Trophoblast cell (in vitro differentiated cells and primary cell): ENCODE results near the gene NCOA4.

Source experiments
- DNase-seq, 2 donors: peaks; one replicate each; pipeline ENCODE4 v3.0.0-alpha.2; 2016
- H2AFZ ChIP-seq: 2 replicates; pipeline ENCODE4 v1.6.1; 2013; ENCODE audit warnings: low read length, moderate library complexity, mild to moderate bottlenecking; ENCODE audit not compliant: insufficient read depth, poor library complexity
- H2AK5ac ChIP-seq: 2 replicates; pipeline ENCODE4 v1.6.1; 2013; ENCODE audit warnings: mild to moderate bottlenecking, low read length
- H2BK120ac ChIP-seq: 2 replicates; pipeline ENCODE4 v1.6.1; 2013; ENCODE audit warnings: low read length, mild to moderate bottlenecking, moderate library complexity; ENCODE audit not compliant: insufficient read depth, poor library complexity
- H2BK12ac ChIP-seq: 2 replicates; pipeline ENCODE4 v1.6.1; 2013; ENCODE audit warnings: mild to moderate bottlenecking, low read length, moderate library complexity
- H2BK5ac ChIP-seq: 2 replicates; pipeline ENCODE4 v1.6.1; 2013; ENCODE audit warnings: low read length, low read depth, moderate library complexity, mild to moderate bottlenecking; ENCODE audit not compliant: poor library complexity
- H3K14ac ChIP-seq: 2 replicates; pipeline ENCODE4 v1.6.1; 2013; ENCODE audit warnings: mild to moderate bottlenecking, low read length
- H3K18ac ChIP-seq: 2 replicates; pipeline ENCODE4 v1.6.1; 2013; ENCODE audit warnings: mild to moderate bottlenecking, low read length
- H3K23ac ChIP-seq: 2 replicates; pipeline ENCODE4 v1.6.1; 2013; ENCODE audit warnings: low read length
- H3K27ac ChIP-seq: 2 replicates; pipeline ENCODE4 v1.5.1; 2013; ENCODE audit warnings: low read depth, mild to moderate bottlenecking, inconsistent platforms, low read length, moderate library complexity
- H3K27me3 ChIP-seq: 2 replicates; pipeline ENCODE4 v1.6.1; 2013; ENCODE audit warnings: inconsistent platforms, mild to moderate bottlenecking, low read length, moderate library complexity; ENCODE audit not compliant: insufficient read depth
- H3K36me3 ChIP-seq, 2 experiments: 1 replicate in 1 of 2; 2 replicates in 1 of 2; pipeline ENCODE4 v1.6.1; 2013; ENCODE audit warnings: low read length in 2 of 2, mild to moderate bottlenecking in 2 of 2, moderate library complexity in 1 of 2; ENCODE audit not compliant: insufficient read depth in 2 of 2, control insufficient read depth in 1 of 2
- H3K4ac ChIP-seq: 2 replicates; pipeline ENCODE4 v1.6.1; 2013; ENCODE audit warnings: low read depth, mild to moderate bottlenecking, low read length, moderate library complexity
- H3K4me1 ChIP-seq, 2 experiments: 1 replicate in 1 of 2; 2 replicates in 1 of 2; pipeline ENCODE4 v1.6.1; 2013; ENCODE audit warnings: low read length in 2 of 2, mild to moderate bottlenecking in 2 of 2, moderate library complexity in 1 of 2; ENCODE audit not compliant: insufficient read depth in 2 of 2, control insufficient read depth in 1 of 2
- H3K4me2 ChIP-seq: 2 replicates; pipeline ENCODE4 v1.6.1; 2013; ENCODE audit warnings: inconsistent platforms, mild to moderate bottlenecking, low read length, moderate library complexity
- H3K4me3 ChIP-seq: 2 replicates; pipeline ENCODE4 v1.5.1; 2013; ENCODE audit warnings: mild to moderate bottlenecking, low read depth, low read length, inconsistent platforms
- H3K79me1 ChIP-seq: one replicate; pipeline ENCODE4 v1.6.1; 2013; ENCODE audit warnings: low read length
- H3K79me2 ChIP-seq: 2 replicates; pipeline ENCODE4 v1.6.1; 2013; ENCODE audit warnings: low read length, mild to moderate bottlenecking; ENCODE audit not compliant: control insufficient read depth, insufficient read depth, poor library complexity
- H3K9ac ChIP-seq: 2 replicates; pipeline ENCODE4 v1.6.1; 2013; ENCODE audit warnings: mild to moderate bottlenecking, low read length
- H3K9me3 ChIP-seq: 2 replicates; pipeline ENCODE4 v1.6.1; 2013; ENCODE audit warnings: low read depth, mild to moderate bottlenecking, control low read depth, inconsistent platforms, low read length; ENCODE audit not compliant: insufficient read depth
- H4K12ac ChIP-seq: 2 replicates; pipeline ENCODE4 v1.6.1; 2013; ENCODE audit warnings: low read depth, mild to moderate bottlenecking, low read length, moderate library complexity
- H4K8ac ChIP-seq: 2 replicates; pipeline ENCODE4 v1.6.1; 2013; ENCODE audit warnings: low read depth, mild to moderate bottlenecking, low read length, moderate library complexity
- H4K91ac ChIP-seq: one replicate; pipeline ENCODE4 v1.6.1; 2013; ENCODE audit warnings: low read depth, mild to moderate bottlenecking, low read length, moderate library complexity
- WGBS: extraction: QIAGEN DNeasy Blood & Tissue Kit; methylation state at CpG from one replicate; pipeline ENCODE4 v1.1.7; 2013; ENCODE audit warnings: missing lambda C conversion rate; ENCODE audit not compliant: insufficient read length, insufficient coverage; ENCODE audit errors: extremely low coverage; 5-methylcytosine and 5-hydroxymethylcytosine counted together

The NCOA4 gene

DNA sequence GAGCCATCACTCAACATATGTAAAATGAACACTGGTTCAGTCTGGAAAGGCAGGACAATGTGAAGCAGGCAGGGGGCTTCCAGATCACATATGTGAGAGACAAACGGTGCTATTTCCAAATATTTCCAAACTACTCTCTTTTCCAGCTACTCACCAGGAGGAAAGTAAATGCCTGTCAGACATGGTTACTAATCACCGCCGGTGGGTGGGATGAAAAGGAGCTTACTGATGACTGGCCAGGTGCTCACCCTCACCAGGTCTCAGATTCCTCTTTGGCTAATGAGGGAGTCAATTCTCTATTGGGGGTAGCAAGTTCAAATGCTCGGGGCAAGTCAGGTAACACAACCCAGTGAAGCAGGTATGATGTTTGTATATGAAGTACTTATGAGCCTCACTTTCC is 25.3 kb upstream of the NCOA4 start:
- Histone ChIP-seq H3K4ac (no peak overlapping the region), H3K14ac (no peak overlapping the region), H2BK12ac (no peak overlapping the region), H4K91ac (peak overlapping the region; percentile 38), H3K18ac (no peak overlapping the region), H3K27me3 (no peaks in the 10 kb centered on the region), H3K23ac (no peak overlapping the region), H3K9ac (no peak overlapping the region), H3K27ac (no peak overlapping the region), H4K8ac (no peak overlapping the region), H2BK120ac (no peak overlapping the region), H3K4me3 (no peak overlapping the region), H2BK5ac (no peak overlapping the region), H2AFZ (no peak overlapping the region), H4K12ac (no peak overlapping the region), H2AK5ac (no peak overlapping the region), H3K79me2 (peaks cover 1% of the 10 kb centered on the region), H3K79me1 (peaks cover 8% of the 10 kb centered on the region), H3K36me3 (no peaks in the 10 kb centered on the region), H3K9me3 (peaks cover 2% of the 10 kb centered on the region), H3K4me2 (no peak overlapping the region), H3K4me1 (peaks cover 16 to 19% of the 10 kb centered on the region in 2 experiments)
- DNase-seq: no peak
- no CpG with 5 or more reads among the region's 4 CpGs for WGBS

DNA sequence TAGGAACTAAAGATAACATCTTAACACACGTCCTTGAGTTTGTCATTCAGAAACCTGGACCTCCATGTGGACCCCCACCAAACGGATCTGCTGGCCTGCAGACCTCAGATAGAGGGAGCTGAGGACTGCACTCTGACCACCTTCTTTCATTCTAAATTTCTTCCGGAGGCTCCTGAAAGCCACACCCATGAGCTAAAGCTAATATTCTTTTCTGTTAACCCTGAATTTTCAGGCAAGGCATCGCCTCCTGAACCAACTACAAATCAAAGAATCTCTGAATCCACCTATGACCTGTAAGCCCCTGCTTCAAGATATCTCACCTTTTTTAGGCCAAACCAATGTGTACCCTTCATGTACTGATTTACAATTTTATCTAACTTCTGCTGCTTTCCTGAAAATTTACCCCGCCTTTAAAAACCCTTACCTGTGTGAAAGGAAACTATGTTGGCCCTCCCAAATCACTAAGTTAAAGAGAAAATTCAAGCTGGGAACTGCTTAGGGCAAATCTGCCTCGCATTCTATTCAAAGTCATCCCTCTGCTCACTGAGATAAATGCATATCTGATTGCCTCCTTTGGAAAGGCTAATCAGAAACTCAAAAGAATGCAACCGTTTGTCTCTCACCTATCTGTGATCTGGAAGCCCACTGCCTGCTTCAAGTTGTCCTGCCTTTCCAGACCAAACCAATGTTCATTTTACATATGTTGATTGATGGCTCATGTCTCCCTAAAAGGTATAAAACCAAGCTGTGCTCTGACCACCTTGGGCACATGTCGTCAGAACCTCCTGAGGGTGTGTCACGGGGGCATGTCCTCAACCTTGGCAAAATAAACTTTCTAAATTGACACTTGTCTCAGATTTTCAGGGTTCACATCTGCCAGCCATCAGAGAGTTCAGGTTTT is 23.4 kb upstream of the NCOA4 start:
- Histone ChIP-seq H3K14ac (no peak overlapping the region), H3K4me1 (peaks cover 16 to 19% of the 10 kb centered on the region in 2 experiments), H3K18ac (no peak overlapping the region), H3K23ac (no peak overlapping the region), H4K91ac (peak overlapping the region; percentile 61), H2BK120ac (peak overlapping the region; percentile 67), H3K36me3 (no peaks in the 10 kb centered on the region), H2BK12ac (peak overlapping the region; percentile 82), H3K4me3 (no peak overlapping the region), H2AK5ac (no peak overlapping the region), H3K27ac (peak overlapping the region; percentile 34), H3K4ac (no peak overlapping the region), H3K4me2 (no peak overlapping the region), H3K79me1 (peaks cover 8% of the 10 kb centered on the region), H3K9me3 (no peaks in the 10 kb centered on the region), H4K12ac (no peak overlapping the region), H3K9ac (no peak overlapping the region), H2BK5ac (no peak overlapping the region), H3K79me2 (peaks cover 1% of the 10 kb centered on the region), H3K27me3 (no peaks in the 10 kb centered on the region), H4K8ac (no peak overlapping the region), H2AFZ (no peak overlapping the region)
- WGBS: no CpG with 5 or more reads among the region's 9 CpGs
- DNase-seq: no peak

DNA sequence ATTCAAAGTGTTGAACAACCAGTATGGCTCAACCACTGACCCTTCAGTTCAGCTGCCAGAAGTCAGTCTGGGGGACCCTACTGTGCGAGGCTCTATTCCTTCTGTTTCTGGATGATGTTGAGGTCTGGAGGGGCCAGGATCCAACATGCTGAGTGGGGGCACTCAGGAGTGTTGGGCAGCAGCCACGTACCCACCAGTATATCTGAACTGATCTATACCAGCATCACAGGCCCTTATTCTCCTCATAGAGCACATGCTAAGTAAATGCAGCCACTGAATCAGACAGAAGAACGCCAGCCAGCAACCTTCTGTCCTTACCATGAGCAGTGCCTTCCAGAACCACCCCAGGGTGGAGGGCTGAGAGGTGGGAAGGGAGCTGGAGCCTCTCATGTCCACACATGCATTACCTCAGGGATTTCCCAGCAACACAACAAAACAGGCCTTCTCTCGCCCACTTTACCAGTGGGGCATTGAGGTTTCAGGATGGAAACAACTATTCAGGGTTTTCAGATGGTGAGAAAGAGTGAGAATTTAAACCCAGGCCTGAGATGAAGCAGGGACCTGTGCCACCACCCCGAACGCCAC is 22.5 kb upstream of the NCOA4 start:
- no peak for DNase-seq
- H3K27me3 ChIP-seq: no peaks in the 10 kb centered on the region
- peak overlapping the region; percentile 72 for H2BK120ac ChIP-seq
- H3K14ac ChIP-seq: peak overlapping the region; percentile 33
- H3K9me3 ChIP-seq: no peaks in the 10 kb centered on the region
- peaks cover 16 to 19% of the 10 kb centered on the region in 2 experiments for H3K4me1 ChIP-seq
- H4K12ac ChIP-seq: no peak overlapping the region
- peaks cover 1% of the 10 kb centered on the region for H3K79me2 ChIP-seq
- H3K4me3 ChIP-seq: no peak overlapping the region
- H3K23ac ChIP-seq: no peak overlapping the region
- H4K91ac ChIP-seq: peak overlapping the region; percentile 87
- no CpG with 5 or more reads among the region's 6 CpGs for WGBS
- H3K27ac ChIP-seq: peak overlapping the region; percentile 33
- H2AFZ ChIP-seq: no peak overlapping the region
- peak overlapping the region; percentile 97 for H2AK5ac ChIP-seq
- H2BK12ac ChIP-seq: peak overlapping the region; percentile 98
- H4K8ac ChIP-seq: peak overlapping the region; percentile 81
- no peaks in the 10 kb centered on the region for H3K36me3 ChIP-seq
- H2BK5ac ChIP-seq: no peak overlapping the region
- peak overlapping the region; percentile 49 for H3K18ac ChIP-seq
- no peak overlapping the region for H3K4me2 ChIP-seq
- H3K79me1 ChIP-seq: peaks cover 8% of the 10 kb centered on the region
- peak overlapping the region; percentile 9 for H3K4ac ChIP-seq
- peak overlapping the region; percentile 51 for H3K9ac ChIP-seq

DNA sequence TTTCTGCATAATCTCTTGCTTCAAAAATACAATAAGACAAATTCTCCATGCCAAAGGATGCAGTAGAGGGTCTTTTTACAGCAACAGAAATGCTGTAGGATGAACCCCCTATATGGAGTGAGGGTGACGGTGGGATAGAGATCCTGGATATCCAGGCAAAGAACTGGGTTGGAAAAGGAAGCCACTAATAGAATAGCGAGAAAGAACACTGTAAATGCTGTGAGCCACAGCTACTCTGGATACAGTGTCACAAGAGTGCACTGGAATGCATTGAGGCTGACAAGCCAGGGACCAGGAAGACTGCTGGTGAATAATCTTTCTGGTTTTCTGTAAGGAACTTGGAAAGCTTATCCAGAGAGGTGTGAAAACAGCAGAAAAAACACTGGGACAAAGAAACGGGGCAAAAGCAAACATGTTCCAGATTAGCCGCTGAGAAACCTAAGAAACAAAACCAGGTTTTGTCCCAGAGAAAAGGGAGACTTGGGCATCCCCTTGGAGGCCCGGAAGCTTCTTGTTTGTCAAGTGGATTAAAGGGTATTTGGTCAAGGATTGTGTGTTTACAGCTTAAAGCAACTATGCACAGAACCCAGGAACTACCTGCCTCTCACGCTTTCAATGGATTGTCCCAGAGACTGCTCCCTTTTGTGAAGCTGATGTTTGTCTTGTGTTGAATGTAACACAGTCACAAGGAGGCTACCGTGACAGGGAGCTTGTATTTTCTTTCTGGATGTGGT is 21.8 kb upstream of the NCOA4 start:
- peak overlapping the region; percentile 18 for H4K8ac ChIP-seq
- no peak overlapping the region for H3K4me3 ChIP-seq
- no peaks in the 10 kb centered on the region for H3K9me3 ChIP-seq
- H3K79me1 ChIP-seq: peaks cover 8% of the 10 kb centered on the region
- WGBS: no CpG with 5 or more reads among the region's 7 CpGs
- peak overlapping the region; percentile 72 for H2BK120ac ChIP-seq
- no peak overlapping the region for H3K27ac ChIP-seq
- H3K4me2 ChIP-seq: no peak overlapping the region
- H4K12ac ChIP-seq: no peak overlapping the region
- peaks cover 16 to 19% of the 10 kb centered on the region in 2 experiments for H3K4me1 ChIP-seq
- DNase-seq: no peak
- H2BK5ac ChIP-seq: no peak overlapping the region
- no peaks in the 10 kb centered on the region for H3K27me3 ChIP-seq
- no peak overlapping the region for H3K9ac ChIP-seq
- no peak overlapping the region for H2AFZ ChIP-seq
- peaks cover 1% of the 10 kb centered on the region for H3K79me2 ChIP-seq
- peak overlapping the region; percentile 25 for H2BK12ac ChIP-seq
- H3K14ac ChIP-seq: peak overlapping the region; percentile 33
- H2AK5ac ChIP-seq: no peak overlapping the region
- H4K91ac ChIP-seq: peak overlapping the region; percentile 87
- H3K23ac ChIP-seq: no peak overlapping the region
- H3K4ac ChIP-seq: no peak overlapping the region
- no peak overlapping the region for H3K18ac ChIP-seq
- no peaks in the 10 kb centered on the region for H3K36me3 ChIP-seq
